ENCODE data around the gene ZNF468. TPM values are rescaled to one million over a fixed set of nuclear protein-coding genes. Genes with fewer than 3 reads are reported as not detected.
"Not testable (repeated sequence)": the region's sequence is repeated elsewhere in the genome, so short reads cannot be mapped to it uniquely, and the experiment has no call there.

Gene ZNF468
- total and polyA plus RNA-seq, 7 donors = 6.9 to 17.1 (median 10.8) TPM

- H3K4me1 ChIP-seq; H3K27ac ChIP-seq; H3K27me3 ChIP-seq; H3K4me3 ChIP-seq; H3K36me3 ChIP-seq; intact Hi-C loops (cut with DNase I); DNase-seq: not testable (repeated sequence)
- 78 to 83% methylated on average over 7 of the region's 7 CpGs for WGBS, 2 donors
- H3K9me3 ChIP-seq = peaks cover 0 to 11% (median 0%) of the 10 kb centered on the region in 4 donors
Measured at GRCh38 chr19:52829866-52830265, 27.6 kb downstream of the ZNF468 start.

- DNase-seq = no peak
- Histone ChIP-seq H3K27ac (no peak overlapping the region), H3K4me1 (peaks cover 0 to 4% (median 1%) of the 10 kb centered on the region in 4 donors), H3K9me3 (no peaks in the 10 kb centered on the region), H3K27me3 (no peaks in the 10 kb centered on the region), H3K4me3 (no peak overlapping the region), H3K36me3 (no peaks in the 10 kb centered on the region)
- WGBS, 2 donors = 96 to 97% methylated on average over 5 of the region's 5 CpGs
- TF ChIP-seq CTCF (IDR thresholded peaks at IDR 0.05) (no peak), POLR2A (IDR thresholded peaks at IDR 0.05) (no peak), POLR2AphosphoS5 (IDR thresholded peaks at IDR 0.05) (no peak), EP300 (IDR thresholded peaks at IDR 0.05) (no peak)
- intact Hi-C loops (cut with DNase I) = no loop called here
Measured at GRCh38 chr19:52825765-52826164, 31.7 kb downstream of the ZNF468 start.

GRCh38 chr19:52823676-52824075, 33.7 kb downstream of the ZNF468 start:
- no peak overlapping the region for H3K4me3 ChIP-seq
- H3K36me3 ChIP-seq = no peaks in the 10 kb centered on the region
- H3K9me3 ChIP-seq = no peaks in the 10 kb centered on the region
- no peak for DNase-seq
- no peaks in the 10 kb centered on the region for H3K27me3 ChIP-seq
- WGBS, 2 donors = 95 to 96% methylated on average over 12 of the region's 12 CpGs
- intact Hi-C loops (cut with DNase I) = no loop called here
- no peak overlapping the region for H3K27ac ChIP-seq
- peaks cover 0 to 7% (median 6%) of the 10 kb centered on the region in 4 donors for H3K4me1 ChIP-seq
- no peak for TF ChIP-seq EP300 (IDR thresholded peaks at IDR 0.05)
- TF ChIP-seq POLR2A (IDR thresholded peaks at IDR 0.05) = no peak
- TF ChIP-seq CTCF (IDR thresholded peaks at IDR 0.05) = no peak
- TF ChIP-seq POLR2AphosphoS5 (IDR thresholded peaks at IDR 0.05) = no peak

- not testable (repeated sequence) for H3K27me3 ChIP-seq, H3K9me3 ChIP-seq, H3K4me1 ChIP-seq
- 3% methylated on average over 30 to 37 of the region's 44 CpGs for WGBS, 2 donors
- Histone ChIP-seq H3K4me3 (peak within 1 kb of the TSS; percentile 49 to 59 (median 57)), H3K27ac (peak within 1 kb of the TSS; percentile 64 to 80 (median 70)), H3K36me3 (peaks cover 0 to 13% (median 3%) of the 10 kb centered on the region in 4 donors)
- TF ChIP-seq POLR2A (IDR thresholded peaks at IDR 0.05) (peak in 1 of 2 donors; percentile 11), POLR2AphosphoS5 (IDR thresholded peaks at IDR 0.05) (peak in 1 of 4 donors; percentile 24)
- DNase-seq = peak; percentile 87
- intact Hi-C loops (cut with DNase I) = loop anchor here (2.0 kb wide), 1 partner anchor 35 kb away; the partner anchor contains the start of gene ZNF468
Measured at GRCh38 chr19:52821204-52821960, 36.0 kb downstream of the ZNF468 start, which contains the start of gene ZNF28. Gene ZNF28, minus strand, starts transcription at chr19:52821633. Its CDS starts 3,675 bp downstream, at chr19:52817958.

GRCh38 chr19:52820472-52821203, 36.8 kb downstream of the ZNF468 start:
- intact Hi-C loops (cut with DNase I) = loop anchor here (2.0 kb wide), 1 partner anchor 36 kb away; the partner anchor contains the start of gene ZNF468
- H3K4me1 ChIP-seq = not testable (repeated sequence)
- 8 to 9% methylated on average over 19 of the region's 19 CpGs for WGBS, 2 donors

GRCh38 chr19:52809801-52810200, 47.6 kb downstream of the ZNF468 start:
- 96 to 97% methylated on average over 32 of the region's 32 CpGs for WGBS, 2 donors
- TF ChIP-seq CTCF (IDR thresholded peaks at IDR 0.05) (no peak), POLR2AphosphoS5 (IDR thresholded peaks at IDR 0.05) (no peak), POLR2A (IDR thresholded peaks at IDR 0.05) (no peak), EP300 (IDR thresholded peaks at IDR 0.05) (no peak)
- Histone ChIP-seq H3K27me3 (no peaks in the 10 kb centered on the region), H3K4me1 (no peaks in the 10 kb centered on the region), H3K27ac (no peak overlapping the region), H3K4me3 (no peak overlapping the region), H3K9me3 (peaks cover 0 to 19% (median 0%) of the 10 kb centered on the region in 4 donors), H3K36me3 (peaks cover 0 to 51% (median 16%) of the 10 kb centered on the region in 4 donors)
- intact Hi-C loops (cut with DNase I) = no loop called here
- DNase-seq = no peak

More at GRCh38 chr19:52820472-52821203, 36.8 kb downstream of the ZNF468 start:
- peak overlapping the region; percentile 49 to 59 (median 57) for H3K4me3 ChIP-seq
- H3K27me3 ChIP-seq, H3K9me3 ChIP-seq: not testable (repeated sequence)
- peak overlapping the region; percentile 64 to 80 (median 70) for H3K27ac ChIP-seq
- DNase-seq = peak; percentile 78
- H3K36me3 ChIP-seq = peaks cover 0 to 18% (median 7%) of the 10 kb centered on the region in 4 donors

- Histone ChIP-seq H3K36me3 (peaks cover 7 to 54% (median 44%) of the 10 kb centered on the region in 4 donors), H3K9me3 (peaks cover 13 to 50% (median 35%) of the 10 kb centered on the region in 4 donors)
- H3K4me1 ChIP-seq; intact Hi-C loops (cut with DNase I); H3K4me3 ChIP-seq; H3K27ac ChIP-seq; DNase-seq; H3K27me3 ChIP-seq: not testable (repeated sequence)
- 97 to 98% methylated on average over 9 of the region's 9 CpGs for WGBS, 2 donors
Measured at GRCh38 chr19:52799950-52800640, 57.3 kb downstream of the ZNF468 start.

Data from sigmoid colon (tissue), 7 donors.